HG03196 (cell line): ENCODE results near the gene RBP3.

Source experiments
- ATAC-seq: cut with Tn5 transposase; IDR thresholded peaks from one replicate; pipeline ENCODE4 v1.9.1; 2021; ENCODE audit not compliant: unreplicated experiment

The RBP3 gene

GRCh38 chr10:47336387-47337134 lies 11.6 kb upstream of the RBP3 start:
- ATAC-seq: no peak

- no peak for ATAC-seq
Measured at GRCh38 chr10:47337310-47337709, 10.9 kb upstream of the RBP3 start.

GRCh38 chr10:47339186-47339735 lies 8.9 kb upstream of the RBP3 start:
- ATAC-seq: no peak

DNA sequence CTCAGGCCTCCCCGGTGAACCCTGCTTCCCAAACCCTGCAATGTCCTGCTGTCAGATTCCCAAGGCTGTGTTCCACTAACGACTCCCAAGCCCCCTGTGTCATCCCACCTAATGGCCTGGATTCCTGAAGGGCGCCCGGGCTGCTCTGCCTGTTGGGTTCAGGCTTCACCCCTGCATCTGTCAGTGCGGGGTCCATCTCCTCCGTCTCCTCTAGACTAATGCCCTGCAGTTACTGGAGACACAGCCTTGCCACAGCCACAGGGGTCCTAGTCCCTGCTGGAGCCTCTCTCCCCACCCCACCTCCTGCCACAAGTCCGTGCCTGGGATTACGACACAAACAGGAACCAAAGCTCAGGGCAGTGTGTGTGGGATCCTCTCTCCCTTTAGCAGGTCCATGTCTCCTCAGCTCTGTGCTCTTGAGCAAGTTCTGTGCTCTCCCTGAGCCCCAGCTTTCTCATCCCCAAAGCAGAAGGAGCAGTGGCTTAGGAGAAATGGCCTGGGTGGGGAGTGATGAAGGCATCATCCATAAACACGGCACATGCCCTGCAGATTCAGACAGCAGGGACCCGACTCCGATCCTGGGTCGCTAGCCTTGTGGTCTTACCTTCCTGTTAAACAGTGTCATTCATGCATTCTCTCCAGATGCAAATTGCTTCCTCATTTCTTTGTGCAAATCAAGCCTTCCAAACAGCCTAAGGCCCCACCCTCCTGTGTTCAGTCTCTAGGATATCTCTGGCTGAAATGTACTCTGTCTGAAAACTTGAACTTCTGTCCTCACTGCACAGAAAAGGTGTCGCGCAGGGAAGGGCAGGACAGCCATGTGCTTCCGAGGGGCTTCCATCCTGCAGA lies 8.2 kb upstream of the RBP3 start:
- ATAC-seq: no peak

DNA sequence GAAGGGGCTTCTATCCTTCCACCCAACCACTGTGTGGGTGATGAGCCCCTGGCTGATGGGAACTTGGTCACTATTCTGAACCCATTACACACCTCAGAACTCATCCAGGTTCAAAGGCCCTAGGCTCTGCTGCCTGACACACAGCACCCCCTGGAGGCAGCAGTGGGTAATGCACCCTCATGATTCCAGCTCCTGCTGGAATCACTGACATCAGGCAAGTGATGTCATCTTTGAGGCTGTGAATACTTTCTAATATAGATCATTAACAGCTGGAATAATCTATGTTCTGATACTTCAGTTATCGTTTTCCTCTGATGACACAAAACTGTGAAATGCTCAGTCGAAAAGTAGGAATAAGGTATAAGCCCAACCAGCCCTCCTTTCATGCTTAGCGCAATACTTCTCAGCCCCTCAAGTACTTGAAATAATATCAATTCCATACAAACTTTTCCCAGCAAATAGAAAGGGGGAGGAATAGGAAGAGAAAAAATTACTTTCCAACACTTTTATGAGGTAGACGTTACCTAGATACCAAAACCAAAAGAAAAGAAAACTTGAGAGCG lies 7.5 kb upstream of the RBP3 start:
- no peak for ATAC-seq

- ATAC-seq: no peak
Measured at GRCh38 chr10:47344996-47345870, 2.9 kb upstream of the RBP3 start.

- ATAC-seq: no peak
Measured at GRCh38 chr10:47346581-47347302, 1.4 kb upstream of the RBP3 start.

DNA sequence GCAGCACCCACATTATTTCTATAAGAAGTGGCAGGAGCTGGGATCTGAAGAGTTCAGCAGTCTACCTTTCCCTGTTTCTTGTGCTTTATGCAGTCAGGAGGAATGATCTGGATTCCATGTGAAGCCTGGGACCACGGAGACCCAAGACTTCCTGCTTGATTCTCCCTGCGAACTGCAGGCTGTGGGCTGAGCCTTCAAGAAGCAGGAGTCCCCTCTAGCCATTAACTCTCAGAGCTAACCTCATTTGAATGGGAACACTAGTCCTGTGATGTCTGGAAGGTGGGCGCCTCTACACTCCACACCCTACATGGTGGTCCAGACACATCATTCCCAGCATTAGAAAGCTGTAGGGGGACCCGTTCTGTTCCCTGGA lies 874 bp upstream of the RBP3 start:
- ATAC-seq: no peak

DNA sequence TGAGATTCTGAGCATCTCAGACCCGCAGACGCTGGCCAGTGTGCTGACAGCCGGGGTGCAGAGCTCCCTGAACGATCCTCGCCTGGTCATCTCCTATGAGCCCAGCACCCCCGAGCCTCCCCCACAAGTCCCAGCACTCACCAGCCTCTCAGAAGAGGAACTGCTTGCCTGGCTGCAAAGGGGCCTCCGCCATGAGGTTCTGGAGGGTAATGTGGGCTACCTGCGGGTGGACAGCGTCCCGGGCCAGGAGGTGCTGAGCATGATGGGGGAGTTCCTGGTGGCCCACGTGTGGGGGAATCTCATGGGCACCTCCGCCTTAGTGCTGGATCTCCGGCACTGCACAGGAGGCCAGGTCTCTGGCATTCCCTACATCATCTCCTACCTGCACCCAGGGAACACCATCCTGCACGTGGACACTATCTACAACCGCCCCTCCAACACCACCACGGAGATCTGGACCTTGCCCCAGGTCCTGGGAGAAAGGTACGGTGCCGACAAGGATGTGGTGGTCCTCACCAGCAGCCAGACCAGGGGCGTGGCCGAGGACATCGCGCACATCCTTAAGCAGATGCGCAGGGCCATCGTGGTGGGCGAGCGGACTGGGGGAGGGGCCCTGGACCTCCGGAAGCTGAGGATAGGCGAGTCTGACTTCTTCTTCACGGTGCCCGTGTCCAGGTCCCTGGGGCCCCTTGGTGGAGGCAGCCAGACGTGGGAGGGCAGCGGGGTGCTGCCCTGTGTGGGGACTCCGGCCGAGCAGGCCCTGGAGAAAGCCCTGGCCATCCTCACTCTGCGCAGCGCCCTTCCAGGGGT lies 703 bp downstream of the RBP3 start:
- ATAC-seq: no peak

DNA sequence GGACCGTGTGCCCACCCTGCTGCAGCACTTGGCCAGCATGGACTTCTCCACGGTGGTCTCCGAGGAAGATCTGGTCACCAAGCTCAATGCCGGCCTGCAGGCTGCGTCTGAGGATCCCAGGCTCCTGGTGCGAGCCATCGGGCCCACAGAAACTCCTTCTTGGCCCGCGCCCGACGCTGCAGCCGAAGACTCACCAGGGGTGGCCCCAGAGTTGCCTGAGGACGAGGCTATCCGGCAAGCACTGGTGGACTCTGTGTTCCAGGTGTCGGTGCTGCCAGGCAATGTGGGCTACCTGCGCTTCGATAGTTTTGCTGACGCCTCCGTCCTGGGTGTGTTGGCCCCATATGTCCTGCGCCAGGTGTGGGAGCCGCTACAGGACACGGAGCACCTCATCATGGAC lies 1.4 kb downstream of the RBP3 start:
- no peak for ATAC-seq

DNA sequence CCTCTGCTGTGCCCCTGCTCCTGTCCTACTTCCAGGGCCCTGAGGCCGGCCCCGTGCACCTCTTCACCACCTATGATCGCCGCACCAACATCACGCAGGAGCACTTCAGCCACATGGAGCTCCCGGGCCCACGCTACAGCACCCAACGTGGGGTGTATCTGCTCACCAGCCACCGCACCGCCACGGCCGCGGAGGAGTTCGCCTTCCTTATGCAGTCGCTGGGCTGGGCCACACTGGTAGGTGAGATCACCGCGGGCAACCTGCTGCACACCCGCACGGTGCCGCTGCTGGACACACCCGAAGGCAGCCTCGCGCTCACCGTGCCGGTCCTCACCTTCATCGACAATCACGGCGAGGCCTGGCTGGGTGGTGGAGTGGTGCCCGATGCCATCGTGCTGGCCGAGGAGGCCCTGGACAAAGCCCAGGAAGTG lies 1.8 kb downstream of the RBP3 start:
- no peak for ATAC-seq

DNA sequence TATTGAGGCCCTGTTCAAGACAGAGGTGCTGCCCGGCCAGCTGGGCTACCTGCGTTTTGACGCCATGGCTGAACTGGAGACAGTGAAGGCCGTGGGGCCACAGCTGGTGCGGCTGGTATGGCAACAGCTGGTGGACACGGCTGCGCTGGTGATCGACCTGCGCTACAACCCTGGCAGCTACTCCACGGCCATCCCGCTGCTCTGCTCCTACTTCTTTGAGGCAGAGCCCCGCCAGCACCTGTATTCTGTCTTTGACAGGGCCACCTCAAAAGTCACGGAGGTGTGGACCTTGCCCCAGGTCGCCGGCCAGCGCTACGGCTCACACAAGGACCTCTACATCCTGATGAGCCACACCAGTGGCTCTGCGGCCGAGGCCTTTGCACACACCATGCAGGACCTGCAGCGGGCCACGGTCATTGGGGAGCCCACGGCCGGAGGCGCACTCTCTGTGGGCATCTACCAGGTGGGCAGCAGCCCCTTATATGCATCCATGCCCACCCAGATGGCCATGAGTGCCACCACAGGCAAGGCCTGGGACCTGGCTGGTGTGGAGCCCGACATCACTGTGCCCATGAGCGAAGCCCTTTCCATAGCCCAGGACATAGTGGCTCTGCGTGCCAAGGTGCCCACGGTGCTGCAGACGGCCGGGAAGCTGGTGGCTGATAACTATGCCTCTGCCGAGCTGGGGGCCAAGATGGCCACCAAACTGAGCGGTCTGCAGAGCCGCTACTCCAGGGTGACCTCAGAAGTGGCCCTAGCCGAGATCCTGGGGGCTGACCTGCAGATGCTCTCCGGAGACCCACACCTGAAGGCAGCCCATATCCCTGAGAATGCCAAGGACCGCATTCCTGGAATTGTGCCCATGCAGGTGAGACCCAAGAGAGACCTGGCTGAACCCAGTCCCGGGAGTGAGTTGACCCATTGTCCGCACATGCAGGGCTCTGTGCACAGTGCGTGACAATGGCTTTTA lies 2.8 kb downstream of the RBP3 start:
- no peak for ATAC-seq

DNA sequence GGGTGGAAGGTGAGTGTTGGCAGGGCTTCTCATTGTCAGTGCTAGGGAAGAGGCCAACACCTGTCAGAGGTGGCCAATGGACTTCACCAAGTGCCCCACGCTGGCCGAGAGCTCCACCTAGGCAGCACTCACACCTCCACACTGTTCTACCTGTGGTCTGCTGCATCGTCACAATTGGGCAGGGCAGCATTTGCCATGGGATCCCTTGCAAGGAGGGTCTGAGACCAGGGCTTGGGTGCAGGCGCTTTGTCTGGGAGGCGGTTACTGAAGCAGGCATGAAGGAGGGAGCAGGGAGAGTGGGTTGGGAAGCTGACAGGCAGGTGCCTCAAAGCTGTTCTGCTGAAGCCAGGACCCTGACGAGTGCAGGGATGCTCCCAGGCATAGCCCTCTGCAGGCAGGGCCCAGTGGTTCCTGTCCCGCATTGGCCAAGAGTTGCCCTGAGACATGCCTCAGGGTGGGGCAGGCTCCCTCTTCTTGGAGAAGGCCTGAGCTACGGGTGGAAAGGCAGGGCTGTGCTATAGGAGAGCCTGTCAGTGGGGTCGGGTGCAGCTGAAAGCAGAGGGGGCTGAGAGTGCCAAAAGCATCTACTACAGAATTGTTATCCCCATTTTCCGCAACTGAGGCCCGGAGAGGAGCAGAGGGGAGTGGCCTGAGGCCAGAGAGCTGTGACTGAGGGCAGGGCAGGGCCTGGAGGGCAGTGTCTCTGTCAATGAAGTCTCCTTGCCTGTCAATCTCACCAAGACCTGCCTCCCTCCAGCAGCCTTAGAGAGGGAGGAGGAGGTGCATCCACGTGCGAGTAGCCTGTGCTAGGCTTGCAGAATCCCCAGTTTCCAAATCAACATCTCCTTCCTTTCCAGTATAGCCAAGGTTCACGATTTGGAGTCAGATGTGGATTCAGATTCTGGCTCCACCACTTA lies 4.0 kb downstream of the RBP3 start:
- ATAC-seq: no peak

DNA sequence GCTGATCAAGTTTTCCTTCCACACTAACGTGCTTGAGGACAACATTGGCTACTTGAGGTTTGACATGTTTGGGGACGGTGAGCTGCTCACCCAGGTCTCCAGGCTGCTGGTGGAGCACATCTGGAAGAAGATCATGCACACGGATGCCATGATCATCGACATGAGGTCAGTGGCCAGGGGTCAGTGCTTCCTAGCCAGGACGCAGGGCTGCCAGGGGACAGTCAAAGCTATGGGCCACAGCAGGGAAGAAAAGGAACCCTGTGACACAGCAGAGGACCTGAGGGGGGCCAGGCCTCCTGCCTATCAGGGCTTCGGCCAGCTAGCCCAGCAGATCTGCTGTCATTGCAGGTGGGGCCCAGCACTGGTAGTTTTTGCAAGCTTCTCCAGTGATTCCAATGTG lies 5.2 kb downstream of the RBP3 start:
- ATAC-seq: no peak

- ATAC-seq: no peak
Measured at GRCh38 chr10:47354165-47354564, 6.0 kb downstream of the RBP3 start.

- ATAC-seq: no peak
Measured at GRCh38 chr10:47354900-47355299, 6.7 kb downstream of the RBP3 start.

GRCh38 chr10:47356708-47357107 lies 8.5 kb downstream of the RBP3 start:
- ATAC-seq: no peak
